Hepatocyte (in vitro differentiated cells): ENCODE results near the gene GIPC3. TPM values are rescaled to one million over a fixed set of nuclear protein-coding genes. Genes with fewer than 3 reads are reported as not detected.

ENCODE experiments used
- DNase-seq: peaks from one replicate; pipeline ENCODE4 v3.0.0-alpha.2; 2016; ENCODE audit warnings: low spot score
- H2AFZ ChIP-seq: fragments of 200-600 bp; sonication (generic); 2 replicates; pipeline ENCODE4 v1.6.0; 2016; ENCODE audit warnings: antibody characterized with exemption, mild to moderate bottlenecking
- H3K27ac ChIP-seq: fragments of 200-600 bp; sonication (generic); 2 replicates; pipeline ENCODE4 v1.5.1; 2016; ENCODE audit warnings: mild to moderate bottlenecking
- H3K27me3 ChIP-seq: fragments of 200-600 bp; sonication (generic); 2 replicates; pipeline ENCODE4 v1.6.1; 2016
- H3K36me3 ChIP-seq: fragments of 200-600 bp; sonication (generic); replicated peaks from 2 replicates; pipeline ENCODE4 v1.5.1; 2016; ENCODE audit warnings: low read depth; ENCODE audit not compliant: insufficient read depth
- H3K4me1 ChIP-seq: fragments of 200-600 bp; sonication (generic); 2 replicates; pipeline ENCODE4 v1.5.1; 2016; ENCODE audit warnings: mild to moderate bottlenecking, moderate library complexity; ENCODE audit not compliant: insufficient read depth
- H3K4me2 ChIP-seq: fragments of 200-600 bp; sonication (generic); 2 replicates; pipeline ENCODE4 v1.6.0; 2016
- H3K4me3 ChIP-seq: fragments of 200-600 bp; sonication (generic); 2 replicates; pipeline ENCODE4 v1.5.1; 2016; ENCODE audit warnings: mild to moderate bottlenecking
- H3K79me2 ChIP-seq: fragments of 200-600 bp; sonication (generic); 2 replicates; pipeline ENCODE4 v1.6.0; 2017; ENCODE audit warnings: mild to moderate bottlenecking
- H3K9me2 ChIP-seq: fragments of 200-600 bp; sonication (generic); replicated peaks from 2 replicates; pipeline ENCODE4 v1.6.0; 2017; ENCODE audit warnings: mild to moderate bottlenecking; ENCODE audit not compliant: insufficient read depth
- H3K9me3 ChIP-seq: fragments of 200-600 bp; sonication (generic); 2 replicates; pipeline ENCODE4 v1.5.1; 2016; ENCODE audit warnings: low read depth, mild to moderate bottlenecking
- H4K20me1 ChIP-seq: fragments of 200-600 bp; sonication (generic); 2 replicates; pipeline ENCODE4 v1.6.0; 2016; ENCODE audit warnings: mild to moderate bottlenecking; ENCODE audit not compliant: insufficient read depth, poor library complexity, severe bottlenecking
- CTCF ChIP-seq: fragments of 200-600 bp; sonication (generic); IDR thresholded peaks from 2 replicates; pipeline ENCODE4 v1.5.1; 2016; ENCODE audit warnings: antibody characterized with exemption, mild to moderate bottlenecking; ENCODE audit not compliant: poor library complexity
- EZH2 ChIP-seq: fragments of 200-600 bp; sonication (generic); IDR thresholded peaks from 2 replicates; pipeline ENCODE4 v1.6.1; 2016; ENCODE audit warnings: antibody characterized with exemption, mild to moderate bottlenecking, borderline replicate concordance
- EZH2phosphoT487 ChIP-seq: fragments of 200-600 bp; sonication (generic); IDR thresholded peaks from one replicate; pipeline ENCODE4 v1.6.1; 2018; ENCODE audit warnings: antibody characterized with exemption, mild to moderate bottlenecking, low read depth, moderate library complexity; ENCODE audit not compliant: unreplicated experiment, severe bottlenecking
- WGBS: methylation state at CpG from one replicate; pipeline ENCODE4 v1.1.6; 2016; ENCODE audit warnings: low lambda C conversion rate; ENCODE audit errors: missing lambda C conversion rate; 5-methylcytosine and 5-hydroxymethylcytosine counted together
- polyA plus RNA-seq: library from polyadenylated mRNA; unstranded; fragments of >200 nt; fragmentation: Nextera tagmentation; extraction: Ambion mirVana; gene quantifications from 2 replicates; pipeline ENCODE4 v1.2.1, GENCODE V29; 2016
- total RNA-seq: library from RNA; depleted of rRNA; stranded (reverse); fragments of >200 nt; gene quantifications from 2 replicates; pipeline ENCODE4 v1.2.3, GENCODE V29; 2014

GIPC3 gene
- total and polyA plus RNA-seq, 2 experiments from 2014 or later, result 0.28 TPM; not detected in 1

- no peak for TF ChIP-seq CTCF
- no peak for TF ChIP-seq EZH2phosphoT487
- TF ChIP-seq EZH2, result no peak
- peak overlapping the region; percentile 97 for H3K4me2 ChIP-seq
- WGBS, result 63% methylated on average over 7 of the region's 9 CpGs
- DNase-seq, result no peak
- no peaks in the 10 kb centered on the region for H3K9me3 ChIP-seq
- H3K4me3 ChIP-seq, result peak overlapping the region; percentile 88
- H3K79me2 ChIP-seq, result peaks cover 14% of the 10 kb centered on the region
- H3K4me1 ChIP-seq, result peaks cover 19% of the 10 kb centered on the region
- H3K27me3 ChIP-seq, result no peaks in the 10 kb centered on the region
- no peak overlapping the region for H3K27ac ChIP-seq
- no peaks in the 10 kb centered on the region for H3K36me3 ChIP-seq
- H2AFZ ChIP-seq, result peak overlapping the region; percentile 8
- H4K20me1 ChIP-seq, result peaks cover 5% of the 10 kb centered on the region
- no peaks in the 10 kb centered on the region for H3K9me2 ChIP-seq
Observed at GRCh38 chr19:3556423-3556977, 28.8 kb upstream of the GIPC3 start.

- no peaks in the 10 kb centered on the region for H3K9me3 ChIP-seq
- no peaks in the 10 kb centered on the region for H3K36me3 ChIP-seq
- peaks cover 19% of the 10 kb centered on the region for H3K4me1 ChIP-seq
- TF ChIP-seq EZH2phosphoT487, result no peak
- TF ChIP-seq EZH2, result no peak
- no peak for TF ChIP-seq CTCF
- peak overlapping the region; percentile 97 for H3K4me2 ChIP-seq
- DNase-seq, result peak; percentile 80
- H4K20me1 ChIP-seq, result peaks cover 5% of the 10 kb centered on the region
- no peaks in the 10 kb centered on the region for H3K9me2 ChIP-seq
- peaks cover 14% of the 10 kb centered on the region for H3K79me2 ChIP-seq
- H3K27ac ChIP-seq, result no peak overlapping the region
- H2AFZ ChIP-seq, result peak overlapping the region; percentile 8
- WGBS, result 2% methylated on average over 30 of the region's 60 CpGs
- peak overlapping the region; percentile 88 for H3K4me3 ChIP-seq
- no peaks in the 10 kb centered on the region for H3K27me3 ChIP-seq
Observed at GRCh38 chr19:3556978-3557460, 28.3 kb upstream of the GIPC3 start.

GRCh38 chr19:3557461-3558248, 27.6 kb upstream of the GIPC3 start, which contains the start of gene MFSD12:
MFSD12 (minus strand) TSS chr19:3557586; CDS start chr19:3557403, 183 bp downstream.
- Histone ChIP-seq H3K79me2 (peaks cover 14% of the 10 kb centered on the region), H3K9me2 (no peaks in the 10 kb centered on the region), H3K27me3 (no peaks in the 10 kb centered on the region), H4K20me1 (peaks cover 5% of the 10 kb centered on the region), H3K9me3 (no peaks in the 10 kb centered on the region), H3K27ac (peak within 1 kb of the TSS; percentile 48), H3K4me1 (peaks cover 19% of the 10 kb centered on the region), H3K36me3 (no peaks in the 10 kb centered on the region), H2AFZ (peak within 1 kb of the TSS; percentile 93), H3K4me2 (peak within 1 kb of the TSS; percentile 97), H3K4me3 (peak within 1 kb of the TSS; percentile 88)
- peak; percentile 98 for DNase-seq
- WGBS, result under 1% methylated on average over 56 of the region's 81 CpGs
- TF ChIP-seq EZH2phosphoT487 (no peak), EZH2 (no peak), CTCF (no peak)
